Duodenal mucosa (tissue), 2 donors: ENCODE results near the gene ZEB2.

ENCODE experiments used
- H3K27ac ChIP-seq: one replicate; pipeline ENCODE4 v1.7.0; 2013; ENCODE audit warnings: low read depth, low read length
- H3K27me3 ChIP-seq, 2 donors: one replicate each; pipeline ENCODE4 v1.7.0; 2013; ENCODE audit warnings: low read length in 2 of 2, control low read depth in 1 of 2; ENCODE audit not compliant: insufficient read depth in 2 of 2, control insufficient read depth in 1 of 2
- H3K36me3 ChIP-seq, 2 donors: one replicate each; pipeline ENCODE4 v1.7.0; 2013; ENCODE audit warnings: low read length in 2 of 2, control low read depth in 1 of 2; ENCODE audit not compliant: insufficient read depth in 2 of 2, control insufficient read depth in 1 of 2
- H3K4me1 ChIP-seq, 2 donors: one replicate each; pipeline ENCODE4 v1.7.0; 2013; ENCODE audit warnings: low read length in 2 of 2, control low read depth in 1 of 2; ENCODE audit not compliant: insufficient read depth in 2 of 2, control insufficient read depth in 1 of 2
- H3K4me3 ChIP-seq, 2 donors: one replicate each; pipeline ENCODE4 v1.7.0; 2013; ENCODE audit warnings: low read length in 2 of 2, low read depth in 1 of 2
- H3K9ac ChIP-seq, 2 donors: one replicate each; pipeline ENCODE4 v1.7.0; 2013; ENCODE audit warnings: low read length in 2 of 2, low read depth in 1 of 2
- H3K9me3 ChIP-seq, 2 donors: one replicate each; pipeline ENCODE4 v1.7.0; 2013; ENCODE audit warnings: low read length in 2 of 2, control low read depth in 1 of 2; ENCODE audit not compliant: control insufficient read depth in 1 of 2

Gene ZEB2

DNA sequence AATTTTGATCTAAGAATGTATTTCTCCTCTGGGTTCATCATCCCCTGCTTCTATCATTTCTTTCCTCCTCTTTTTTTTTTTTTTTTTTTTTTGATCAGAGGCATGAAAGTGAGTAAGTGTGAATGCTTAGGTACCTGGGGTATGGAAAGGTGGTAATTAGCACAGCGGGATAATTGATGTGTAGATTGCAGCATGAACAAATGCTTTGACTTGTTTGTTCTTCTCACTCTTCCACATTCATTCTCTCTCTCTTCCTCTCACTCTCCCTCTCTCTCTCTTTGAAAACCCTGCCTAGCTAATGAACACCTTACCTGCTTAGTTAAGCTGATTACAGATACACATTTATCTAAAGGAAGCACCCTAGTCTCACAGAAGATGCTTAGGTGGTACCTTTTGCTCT, 74.7 kb downstream of the ZEB2 start:
- no peak overlapping the region for H3K4me3 ChIP-seq

DNA sequence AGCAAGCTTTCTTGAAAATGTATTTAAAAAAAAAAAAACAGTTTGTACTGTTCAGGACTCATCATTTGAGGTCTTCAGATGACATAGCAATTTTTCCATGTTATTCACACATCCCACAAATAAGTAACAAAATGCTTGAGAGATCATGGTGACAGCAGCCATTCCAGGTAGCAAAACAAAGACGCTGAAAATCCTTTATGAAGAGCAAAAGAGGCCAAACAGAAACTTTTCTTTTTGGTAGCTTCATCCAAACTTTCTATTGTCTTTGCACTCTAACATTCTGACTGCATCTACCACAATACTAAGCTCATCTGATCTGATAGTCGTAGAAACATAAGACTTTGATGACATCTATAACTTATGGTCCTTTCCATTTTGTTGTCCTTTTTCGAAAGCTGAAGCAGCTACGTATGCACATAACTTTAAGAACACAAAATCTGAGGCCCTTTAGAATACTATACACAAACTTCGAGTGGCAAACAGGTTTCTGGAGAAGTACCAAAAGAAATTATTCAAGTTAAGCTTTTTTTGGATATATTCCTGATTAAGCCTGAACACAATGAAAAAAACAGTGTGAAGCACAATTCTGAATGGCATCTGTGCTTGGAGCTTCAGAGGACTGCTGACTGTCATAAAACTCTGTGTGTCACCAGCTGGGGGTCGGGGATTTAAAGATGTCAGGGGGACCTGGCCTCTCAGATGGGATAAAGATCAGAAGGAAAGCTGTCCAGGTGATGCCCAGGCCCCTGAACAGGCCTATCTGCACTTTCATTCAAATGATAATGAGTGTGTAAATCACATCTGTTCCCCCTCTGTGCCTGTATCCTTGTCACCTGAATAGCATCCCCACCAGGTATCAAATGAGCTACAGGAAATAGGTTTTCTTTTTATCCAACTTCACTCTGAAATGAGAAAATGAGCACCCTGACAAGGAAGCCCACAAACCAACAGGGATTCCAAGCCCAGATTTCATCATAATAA, 75.8 kb downstream of the ZEB2 start:
- Histone ChIP-seq H3K4me3 (no peak overlapping the region), H3K9ac (no peak overlapping the region), H3K4me1 (peaks cover 3 to 5% of the 10 kb centered on the region in 2 donors), H3K36me3 (no peaks in the 10 kb centered on the region), H3K27ac (no peak overlapping the region), H3K27me3 (no peaks in the 10 kb centered on the region), H3K9me3 (no peaks in the 10 kb centered on the region)

More for the DNA sequence above, 74.7 kb downstream of the ZEB2 start:
- H3K27ac ChIP-seq, result no peak overlapping the region
- no peaks in the 10 kb centered on the region for H3K9me3 ChIP-seq
- no peaks in the 10 kb centered on the region for H3K36me3 ChIP-seq
- peaks cover 5 to 8% of the 10 kb centered on the region in 2 donors for H3K4me1 ChIP-seq
- no peaks in the 10 kb centered on the region for H3K27me3 ChIP-seq
- no peak overlapping the region for H3K9ac ChIP-seq

DNA sequence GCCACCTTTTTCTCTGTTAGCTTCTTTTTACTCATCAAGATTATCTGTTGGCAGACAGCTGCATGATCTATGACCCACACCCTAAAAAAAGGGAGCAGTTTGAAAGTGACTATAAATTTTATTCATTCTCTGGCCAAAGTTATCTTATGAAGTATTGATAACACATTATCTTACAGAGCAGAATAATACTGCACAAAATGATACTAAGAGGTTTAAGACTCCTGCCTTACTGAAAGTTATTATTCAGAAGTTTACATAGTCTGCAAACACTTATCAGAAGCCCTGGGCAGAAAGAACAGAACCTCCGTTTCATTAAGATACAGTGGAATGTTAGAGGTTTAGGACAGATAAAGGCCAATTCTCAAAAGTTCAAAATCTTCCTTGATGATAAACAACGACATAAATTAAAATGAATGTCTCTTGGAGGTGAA, 78.2 kb downstream of the ZEB2 start:
- H3K27me3 ChIP-seq, result no peaks in the 10 kb centered on the region
- H3K27ac ChIP-seq, result no peak overlapping the region
- H3K9me3 ChIP-seq, result no peaks in the 10 kb centered on the region
- no peaks in the 10 kb centered on the region for H3K36me3 ChIP-seq
- H3K4me1 ChIP-seq, result peaks cover 0 to 5% of the 10 kb centered on the region in 2 donors
- no peak overlapping the region for H3K4me3 ChIP-seq
- no peak overlapping the region for H3K9ac ChIP-seq

DNA sequence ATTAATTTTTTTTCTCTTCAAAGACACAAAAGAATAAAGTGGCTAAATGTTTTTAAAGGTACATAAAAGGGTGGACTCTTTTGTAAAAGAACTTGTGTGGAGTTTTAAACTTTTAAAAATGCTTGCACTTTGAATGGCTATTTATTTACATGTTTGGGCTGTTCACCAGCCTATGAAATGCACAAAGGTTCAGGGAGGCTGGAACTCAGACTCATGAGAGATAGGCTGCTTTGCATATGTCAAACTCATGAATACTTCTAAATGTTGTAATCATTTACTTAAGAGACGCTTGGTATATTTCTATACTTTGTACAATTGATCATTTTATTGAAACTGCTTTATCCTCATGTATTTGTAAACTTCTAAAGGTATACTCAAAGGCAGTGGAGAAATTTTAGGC, 79.9 kb downstream of the ZEB2 start:
- peaks cover 0 to 5% of the 10 kb centered on the region in 2 donors for H3K4me1 ChIP-seq
- H3K4me3 ChIP-seq, result no peak overlapping the region
- no peaks in the 10 kb centered on the region for H3K27me3 ChIP-seq
- H3K36me3 ChIP-seq, result no peaks in the 10 kb centered on the region
- no peak overlapping the region for H3K27ac ChIP-seq
- H3K9ac ChIP-seq, result no peak overlapping the region
- no peaks in the 10 kb centered on the region for H3K9me3 ChIP-seq

DNA sequence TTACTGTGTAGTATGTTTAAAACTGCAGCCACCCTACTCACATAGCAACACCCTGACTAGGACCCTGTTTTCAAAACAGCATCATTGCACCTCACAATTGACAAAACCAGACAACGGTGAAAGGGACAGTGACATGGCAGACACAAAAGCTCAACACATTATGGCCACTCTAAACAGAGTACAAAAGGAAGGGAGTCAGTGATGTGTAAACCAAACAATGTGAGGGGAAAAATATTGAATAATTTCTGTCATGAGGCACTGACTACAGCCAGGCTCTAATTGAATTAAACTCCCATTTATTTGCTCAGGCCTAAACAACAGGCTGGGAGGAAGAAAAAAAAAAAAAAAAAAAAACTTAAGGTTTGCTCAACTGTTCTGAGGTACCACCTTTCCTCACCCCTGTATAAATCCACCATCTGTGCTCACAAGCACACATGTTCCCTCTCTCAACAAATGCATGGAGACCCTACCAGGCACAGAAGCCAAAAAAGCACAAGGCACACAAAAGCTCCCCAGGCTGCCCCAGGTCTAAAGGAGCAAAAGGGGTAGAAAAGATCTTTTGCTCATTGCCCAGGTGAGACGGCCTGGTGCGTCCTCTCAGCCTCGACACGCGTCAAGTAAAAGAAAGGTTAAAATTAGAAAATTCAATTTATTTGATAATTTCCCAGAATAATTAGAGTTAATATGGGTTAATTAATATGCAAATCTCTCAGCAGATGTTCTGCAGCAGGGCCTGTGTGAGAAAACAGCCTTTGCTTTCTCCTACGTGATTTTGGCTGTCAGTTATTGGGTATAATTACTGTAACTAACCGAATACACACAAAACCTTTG, 80.9 kb downstream of the ZEB2 start:
- H3K27me3 ChIP-seq, result no peaks in the 10 kb centered on the region
- H3K9ac ChIP-seq, result no peak overlapping the region
- no peak overlapping the region for H3K4me3 ChIP-seq
- H3K36me3 ChIP-seq, result no peaks in the 10 kb centered on the region
- H3K4me1 ChIP-seq, result peaks cover 0 to 5% of the 10 kb centered on the region in 2 donors
- no peaks in the 10 kb centered on the region for H3K9me3 ChIP-seq
- H3K27ac ChIP-seq, result no peak overlapping the region

DNA sequence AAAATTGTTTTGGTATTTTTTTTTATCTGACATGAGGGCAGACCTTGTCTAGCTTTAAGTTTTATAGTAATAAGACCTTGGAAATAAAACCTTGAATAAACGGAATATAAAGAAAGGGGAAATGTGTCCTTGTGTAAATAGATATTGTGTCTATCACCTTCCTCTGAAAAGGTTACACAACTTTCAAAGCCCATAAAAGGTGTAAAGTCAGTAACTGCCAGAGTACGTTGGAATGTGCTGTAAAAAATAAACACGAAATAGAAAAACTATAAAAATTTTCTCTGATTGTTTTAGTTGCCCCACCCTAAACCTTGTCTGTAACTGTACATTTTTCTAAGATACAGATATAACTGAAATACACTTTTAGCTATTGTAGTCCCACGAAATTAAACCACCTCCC, 82.3 kb downstream of the ZEB2 start:
- Histone ChIP-seq H3K27ac (no peak overlapping the region), H3K4me1 (peaks cover 0 to 5% of the 10 kb centered on the region in 2 donors), H3K9me3 (no peaks in the 10 kb centered on the region), H3K27me3 (no peaks in the 10 kb centered on the region), H3K4me3 (no peak overlapping the region), H3K9ac (no peak overlapping the region), H3K36me3 (no peaks in the 10 kb centered on the region)

DNA sequence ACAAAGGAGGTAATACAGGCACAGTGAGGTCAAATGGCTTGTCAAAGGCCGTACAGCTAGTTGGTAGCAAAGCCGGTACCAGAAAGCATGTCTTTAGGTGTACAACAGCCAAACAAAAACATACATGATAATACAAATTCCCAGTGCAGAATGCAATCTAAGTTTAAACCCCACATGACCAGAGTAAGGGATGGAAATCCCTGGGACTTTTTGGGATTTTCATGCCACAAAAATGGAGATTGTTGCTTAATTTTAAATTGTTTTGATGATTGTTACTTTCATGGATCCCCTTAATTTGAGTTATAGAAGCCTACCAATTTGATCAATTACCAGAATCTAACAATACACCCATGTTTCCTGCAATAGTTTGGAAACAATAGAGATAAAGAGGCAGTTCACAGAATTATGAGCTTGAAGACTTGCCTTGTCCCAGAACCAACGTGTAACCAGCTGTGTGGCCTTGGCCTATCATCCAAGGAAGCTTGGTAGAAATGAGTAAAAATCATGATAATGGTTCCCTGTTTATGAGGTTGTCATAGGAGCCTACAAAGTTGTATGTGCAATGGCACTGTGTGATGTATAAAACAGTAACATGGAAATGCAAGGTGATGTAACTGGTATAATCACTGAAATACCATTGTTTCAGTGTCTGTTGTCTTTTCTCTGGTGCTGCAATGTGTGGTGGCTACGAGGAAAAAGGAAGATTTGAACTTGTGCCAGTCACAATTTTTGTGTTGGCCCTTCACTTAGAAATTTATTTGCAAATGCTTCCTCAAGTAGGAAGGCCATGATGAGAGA, 85.3 kb downstream of the ZEB2 start:
- Histone ChIP-seq H3K27me3 (no peaks in the 10 kb centered on the region), H3K9ac (no peak overlapping the region), H3K9me3 (no peaks in the 10 kb centered on the region), H3K36me3 (no peaks in the 10 kb centered on the region), H3K4me3 (no peak overlapping the region), H3K4me1 (no peaks in the 10 kb centered on the region), H3K27ac (no peak overlapping the region)

DNA sequence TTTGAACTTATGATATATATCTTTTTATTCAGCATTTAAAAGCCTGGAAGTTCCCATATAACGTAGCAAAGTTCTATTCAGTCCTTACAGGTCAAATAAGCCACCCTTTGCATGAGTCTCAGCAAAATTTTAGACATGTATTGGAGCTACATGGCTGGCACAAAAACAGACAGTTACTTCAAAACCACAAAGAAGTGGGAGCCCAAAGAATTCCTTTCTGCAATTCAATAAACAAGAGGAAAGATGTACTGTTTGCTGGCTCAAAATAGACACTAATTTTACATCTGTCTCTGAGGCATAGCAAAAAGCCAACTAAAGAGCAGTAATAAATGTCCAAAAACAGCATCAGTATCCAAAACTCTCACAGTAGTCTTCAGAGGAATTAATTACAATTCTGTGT, 87.0 kb downstream of the ZEB2 start:
- Histone ChIP-seq H3K27me3 (no peaks in the 10 kb centered on the region), H3K27ac (no peak overlapping the region), H3K9me3 (no peaks in the 10 kb centered on the region), H3K4me3 (no peak overlapping the region), H3K4me1 (no peaks in the 10 kb centered on the region), H3K9ac (no peak overlapping the region), H3K36me3 (no peaks in the 10 kb centered on the region)

DNA sequence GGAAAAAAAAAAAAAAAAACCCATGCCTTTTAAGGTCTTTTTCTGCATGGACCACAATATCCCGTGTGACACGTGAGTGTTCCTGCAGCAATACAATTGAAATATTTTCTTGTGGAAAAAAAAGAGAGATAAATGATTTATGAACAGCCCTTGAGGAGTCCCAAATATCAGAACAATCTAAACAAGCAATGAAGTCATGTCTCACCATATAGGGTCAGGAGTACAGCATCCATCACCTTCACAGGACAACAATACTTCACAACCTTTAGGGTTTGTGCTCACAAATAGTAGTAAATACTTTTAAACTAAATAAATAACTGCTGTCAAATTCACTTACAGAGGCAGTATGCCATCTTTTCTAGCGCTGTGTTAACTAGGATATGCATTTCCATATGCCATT, 87.9 kb downstream of the ZEB2 start:
- no peaks in the 10 kb centered on the region for H3K27me3 ChIP-seq
- no peak overlapping the region for H3K9ac ChIP-seq
- H3K27ac ChIP-seq, result no peak overlapping the region
- H3K36me3 ChIP-seq, result no peaks in the 10 kb centered on the region
- H3K4me1 ChIP-seq, result peaks cover 0 to 3% of the 10 kb centered on the region in 2 donors
- H3K4me3 ChIP-seq, result no peak overlapping the region
- H3K9me3 ChIP-seq, result no peaks in the 10 kb centered on the region
